K562 (cell line): ENCODE measurements around the gene NUDT12. TPM values are rescaled to one million over a fixed set of nuclear protein-coding genes. Genes with fewer than 3 reads are reported as not detected.

Experiments used
- ATF1 ChIP-seq, 2 experiments: fragments of 450-650 bp in 1 of 2; IDR thresholded peaks; 2 replicates each; pipeline ENCODE4 v1.6.1; 2016; ENCODE audit warnings: missing compliant biosample characterization in 1 of 2, missing genetic modification characterization in 1 of 2
- ATF3 ChIP-seq, 2 experiments: fragments of 450-650 bp in 1 of 2; sonication (generic) in 1 of 2; formaldehyde crosslinking in 1 of 2; IDR thresholded peaks in 1 of 2; conservative IDR thresholded peaks in 1 of 2; 2 replicates each; pipeline versions ENCODE4 v1.6.1 to v1.8.1; 2016 to 2023; ENCODE audit warnings: mild to moderate bottlenecking in 2 of 2, moderate library complexity in 2 of 2, inconsistent platforms in 1 of 2, missing genetic modification reagents in 1 of 2
- BACH1 ChIP-seq: fragments of 200-800 bp; sonication (Bioruptor generic); IDR thresholded peaks from 2 replicates; pipeline ENCODE4 v1.6.1; 2016; ENCODE audit warnings: missing genetic modification characterization, missing compliant biosample characterization
- BRD4 ChIP-seq: fragments of 200-600 bp; sonication (generic); IDR thresholded peaks from 2 replicates; pipeline ENCODE4 v1.6.1; 2017; ENCODE audit warnings: inconsistent platforms
- BRD9 ChIP-seq: fragments of 450-650 bp; IDR thresholded peaks from 2 replicates; pipeline ENCODE4 v1.6.1; 2018; ENCODE audit warnings: low read depth; ENCODE audit not compliant: partially characterized antibody
- CXXC5 ChIP-seq: fragments of 250-450 bp; sonication (Bioruptor Pico); IDR thresholded peaks from 2 replicates; pipeline ENCODE4 v1.8.0; 2022; ENCODE audit warnings: inconsistent platforms, mild to moderate bottlenecking, moderate library complexity
- DIDO1 ChIP-seq: fragments of 450-650 bp; IDR thresholded peaks from 2 replicates; pipeline ENCODE4 v1.6.1; 2016; ENCODE audit warnings: low read depth, missing biosample characterization, missing genetic modification characterization
- EHMT2 ChIP-seq: fragments of 450-650 bp; IDR thresholded peaks from 2 replicates; pipeline ENCODE4 v1.6.1; 2018; ENCODE audit warnings: antibody characterized with exemption
- ELK1 ChIP-seq: sonication (generic); formaldehyde crosslinking; IDR thresholded peaks from 2 replicates; pipeline ENCODE4 v1.8.1; 2022; ENCODE audit warnings: missing genetic modification reagents
- EP400 ChIP-seq: fragments of 450-650 bp; IDR thresholded peaks from 2 replicates; pipeline ENCODE4 v1.6.1; 2017; ENCODE audit warnings: antibody characterized with exemption, mild to moderate bottlenecking, moderate library complexity
- ETV6 ChIP-seq, 3 experiments: fragments of 150-350 bp in 1 of 3; sonication (generic) in 1 of 3; formaldehyde crosslinking in 1 of 3; IDR thresholded peaks; 2 replicates each; pipeline versions ENCODE4 v1.6.1 to v1.8.0; 2014 to 2022; ENCODE audit warnings: borderline replicate concordance in 2 of 3, low read depth in 2 of 3, antibody characterized with exemption in 1 of 3, low read length in 1 of 3, mild to moderate bottlenecking in 1 of 3, missing genetic modification reagents in 1 of 3
- EZH2 ChIP-seq: IDR thresholded peaks from 2 replicates; pipeline ENCODE4 v1.6.1; 2012; ENCODE audit warnings: low read depth, mild to moderate bottlenecking, inconsistent platforms, low read length, borderline replicate concordance
- FOXM1 ChIP-seq, 2 experiments: fragments of 450-650 bp in 1 of 2; sonication (generic) in 1 of 2; formaldehyde crosslinking in 1 of 2; IDR thresholded peaks; 2 replicates each; pipeline versions ENCODE4 v1.6.1 to v1.9.0; 2017 to 2022; ENCODE audit warnings: low read depth in 2 of 2, mild to moderate bottlenecking in 2 of 2, missing genetic modification reagents in 1 of 2, moderate library complexity in 1 of 2
- MNT ChIP-seq, 2 experiments: fragments of 450-650 bp; conservative IDR thresholded peaks; 2 replicates each; pipeline ENCODE4 v1.6.1; 2017; ENCODE audit warnings: mild to moderate bottlenecking in 2 of 2, moderate library complexity in 2 of 2
- NFYB ChIP-seq: IDR thresholded peaks from 2 replicates; pipeline ENCODE4 v1.6.1; 2011; ENCODE audit warnings: mild to moderate bottlenecking, moderate library complexity; ENCODE audit not compliant: insufficient read length; ENCODE audit errors: extremely low read depth
- NR2F6 ChIP-seq: fragments of 450-650 bp; formaldehyde crosslinking; IDR thresholded peaks from 2 replicates; pipeline ENCODE4 v1.4.0; 2020; ENCODE audit warnings: mild to moderate bottlenecking
- ZBTB33 ChIP-seq: sonication (generic); formaldehyde crosslinking; IDR thresholded peaks from 2 replicates; pipeline ENCODE4 v1.8.1; 2023; ENCODE audit warnings: mild to moderate bottlenecking, missing genetic modification reagents
- ZNF175 ChIP-seq: fragments of 200-800 bp; sonication (Bioruptor generic); IDR thresholded peaks from 2 replicates; pipeline ENCODE4 v1.6.1; 2016; ENCODE audit warnings: low read depth, mild to moderate bottlenecking, missing genetic modification characterization, missing compliant biosample characterization
- ZNF316 ChIP-seq: fragments of 450-650 bp; IDR thresholded peaks from 2 replicates; pipeline ENCODE4 v1.6.1; 2016
- ZNF766 ChIP-seq: fragments of 200-800 bp; sonication (Bioruptor generic); conservative IDR thresholded peaks from 2 replicates; pipeline ENCODE4 v1.6.1; 2016; ENCODE audit warnings: missing genetic modification characterization, missing compliant biosample characterization
- ZNF785 ChIP-seq: fragments of 250-450 bp; sonication (Bioruptor Pico); IDR thresholded peaks from 2 replicates; pipeline ENCODE4 v1.4.0; 2020; ENCODE audit warnings: mild to moderate bottlenecking
- polyA plus RNA-seq, 8 experiments: library from polyadenylated mRNA; depleted of rRNA in 4 of 8; stranded (reverse) in 5 of 8; unstranded in 3 of 8; fragments of >200 nt; fragmentation: Nextera tagmentation in 2 of 8; fragmentation: Illumina TruSeq in 1 of 8; extraction: Ambion mirVana in 2 of 8; extraction: Trizol in 1 of 8; gene quantifications; 2 replicates each; pipeline versions ENCODE4 v1.2.1 to v1.2.3, GENCODE V29; 2011 to 2014; ENCODE audit warnings: inconsistent platforms in 1 of 8, missing spikeins in 1 of 8
- total RNA-seq, 7 experiments: library from RNA; depleted of rRNA in 6 of 7; stranded (reverse); fragments of >200 nt in 6 of 7; fragmentation: Illumina TruSeq in 2 of 7; extraction: Trizol in 2 of 7; gene quantifications; 2 replicates each; pipeline versions ENCODE4 v1.2.1 to v1.2.3, GENCODE V29; 2011 to 2021; ENCODE audit warnings: low replicate concordance in 1 of 7

The NUDT12 gene
- total and polyA plus RNA-seq, 9 of the 15 experiments (the other 6 are each of a cell fraction or from before 2014, with no cell fraction given), result 10.9 to 27.2 (median 18.5) TPM

- TF ChIP-seq ZBTB33, result no peak
- 0 out of 2 replicates have a peak, but pooled peaks have one; percentile 39 for TF ChIP-seq DIDO1 (tag)
- TF ChIP-seq CXXC5 (CRISPR knock-in tag), result peak; percentile 65
- no peak for TF ChIP-seq BRD4
- TF ChIP-seq ETV6 (IDR thresholded peaks at IDR 0.05; ENCODE audit: borderline replicate concordance in 1 of 2, low read depth in 2 of 2, low read length in 1 of 2), result no peak
- TF ChIP-seq ETV6 (CRISPR knock-in tag; IDR thresholded peaks at IDR 0.05; ENCODE audit: borderline replicate concordance), result no peak
- no peak for TF ChIP-seq EZH2
- 0 out of 2 replicates have a peak, but pooled peaks have one; percentile 58 for TF ChIP-seq EHMT2
- no peak for TF ChIP-seq ZNF766 (CRISPR knock-in tag)
- TF ChIP-seq ELK1 (CRISPR knock-in tag), result no peak
- TF ChIP-seq NR2F6 (CRISPR knock-in tag), result no peak
- TF ChIP-seq ATF1 (CRISPR knock-in tag; IDR thresholded peaks at IDR 0.05), result no peak
- peak; percentile 29; the same call in 1 of the 2 replicates for TF ChIP-seq ATF1 (tag; IDR thresholded peaks at IDR 0.05)
- TF ChIP-seq ZNF316, result no peak
- peak; percentile 61; the same call in 1 of the 2 replicates for TF ChIP-seq EP400
- no peak for TF ChIP-seq ZNF175 (CRISPR knock-in tag)
- TF ChIP-seq BACH1, result 0 out of 2 replicates have a peak, but pooled peaks have one; percentile 44
- TF ChIP-seq NFYB, result no peak
- TF ChIP-seq ATF3 (IDR thresholded peaks at IDR 0.05), result no peak
- no peak for TF ChIP-seq ATF3 (CRISPR knock-in tag; conservative IDR thresholded peaks at IDR 0.05)
- TF ChIP-seq BRD9, result no peak
- TF ChIP-seq ZNF785, result no peak
- 0 out of 4 replicates have a peak, but pooled peaks of 1 of the 2 experiments have one; percentile 27 for TF ChIP-seq MNT (conservative IDR thresholded peaks at IDR 0.05)
- TF ChIP-seq FOXM1 (IDR thresholded peaks at IDR 0.05; ENCODE audit: low read depth), result no peak
- TF ChIP-seq FOXM1 (CRISPR knock-in tag; IDR thresholded peaks at IDR 0.05; ENCODE audit: low read depth), result no peak
These were observed at the start of gene NUDT12 (continued) for GRCh38 chr5:103562453-103563157.
